SK-N-DZ (cell line): Measurements from ENCODE around the gene NUFIP1.
"Not testable (repeated sequence)": the region's sequence is repeated elsewhere in the genome, so short reads cannot be mapped to it uniquely, and the experiment has no call there.

ENCODE experiments used
- DNase-seq: peaks from one replicate; pipeline ENCODE4 v3.0.0-alpha.2; 2015; ENCODE audit warnings: low spot score

Gene NUFIP1

GRCh38 chr13:44969551-44970484, 19.5 kb downstream of the NUFIP1 start:
- peak; percentile 30 for DNase-seq

- no peak for DNase-seq
Measured at GRCh38 chr13:44968434-44968815, 20.8 kb downstream of the NUFIP1 start.

GRCh38 chr13:44967704-44968433, 21.4 kb downstream of the NUFIP1 start:
- DNase-seq = no peak

DNA sequence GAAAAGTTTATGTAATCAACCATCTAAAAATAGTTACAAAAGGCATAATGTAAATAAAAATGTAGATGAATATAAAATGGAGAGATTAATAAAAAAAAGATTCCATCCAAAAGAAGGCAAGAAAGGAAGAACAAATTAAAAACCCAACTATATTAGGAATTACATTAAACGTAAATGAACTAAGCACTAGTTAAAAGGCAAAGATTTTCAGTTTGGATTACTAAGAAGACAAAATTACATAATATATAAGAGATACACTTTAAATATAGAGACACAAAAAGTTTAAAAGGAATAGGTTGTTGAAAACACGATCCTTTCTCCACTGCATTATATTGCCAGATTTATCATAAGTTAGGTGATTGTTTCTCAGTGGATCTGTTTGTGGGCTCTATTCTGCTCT, 27.3 kb downstream of the NUFIP1 start:
- no peak for DNase-seq

DNA sequence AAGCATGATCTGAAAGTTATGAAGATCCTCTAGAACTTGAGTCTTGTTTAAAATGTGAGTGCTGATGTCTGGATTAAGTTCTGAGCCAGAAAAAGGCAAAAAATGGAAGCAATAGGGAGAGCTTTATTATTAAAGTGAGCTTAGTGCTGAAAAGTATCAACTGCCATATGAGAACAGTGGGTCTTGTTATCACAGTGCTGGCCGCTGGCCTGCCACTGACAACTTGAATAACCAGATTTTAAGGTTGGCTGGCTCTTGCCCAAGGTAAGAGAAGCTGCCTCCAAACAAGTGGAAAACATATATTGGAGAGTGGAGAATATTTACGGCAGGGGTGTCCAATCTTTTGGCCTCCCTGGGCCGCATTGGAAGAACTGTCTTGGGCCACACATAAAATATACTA, 33.9 kb downstream of the NUFIP1 start:
- DNase-seq = no peak

DNA sequence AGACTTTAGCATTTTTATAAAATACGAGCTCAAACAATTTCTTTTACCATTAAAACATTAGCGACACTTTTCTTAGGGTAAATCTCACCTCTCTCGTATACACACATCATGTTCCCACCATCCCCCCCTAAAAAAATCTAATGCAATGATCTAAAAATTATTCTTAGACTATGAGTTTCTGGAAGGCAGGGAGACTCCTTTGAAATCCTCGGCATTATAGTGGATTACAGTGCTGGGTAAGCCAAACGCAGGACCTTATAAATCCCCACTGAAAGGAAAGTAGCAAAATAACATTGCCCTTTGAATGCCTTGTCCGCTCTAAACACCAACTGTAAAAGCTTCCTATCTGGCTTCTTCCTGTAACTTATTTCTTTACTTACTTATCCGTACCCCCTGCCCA, 35.0 kb downstream of the NUFIP1 start:
- DNase-seq = no peak

GRCh38 chr13:44952671-44953070, 36.6 kb downstream of the NUFIP1 start:
- no peak for DNase-seq

GRCh38 chr13:44951184-44951583, 38.1 kb downstream of the NUFIP1 start:
- no peak for DNase-seq

DNA sequence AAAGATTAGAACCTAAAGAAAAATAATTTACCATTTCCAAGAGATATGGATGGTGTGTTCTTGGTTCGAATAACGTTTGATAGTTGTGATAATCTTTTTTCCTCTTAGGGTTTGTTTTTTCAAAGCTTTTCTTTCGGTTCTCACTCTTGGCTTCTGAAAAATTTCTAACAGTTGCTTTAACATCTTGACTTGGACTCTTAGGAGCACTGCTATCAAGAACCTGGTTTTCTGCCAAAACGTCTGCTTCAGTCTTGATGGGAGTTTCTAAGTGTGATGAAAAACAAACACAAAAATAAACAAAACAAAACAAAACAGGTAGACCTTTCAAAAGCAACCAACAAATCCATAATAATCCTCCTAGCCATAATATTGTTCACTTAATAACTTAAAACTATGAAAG, 45.9 kb downstream of the NUFIP1 start:
- DNase-seq = not testable (repeated sequence)

DNA sequence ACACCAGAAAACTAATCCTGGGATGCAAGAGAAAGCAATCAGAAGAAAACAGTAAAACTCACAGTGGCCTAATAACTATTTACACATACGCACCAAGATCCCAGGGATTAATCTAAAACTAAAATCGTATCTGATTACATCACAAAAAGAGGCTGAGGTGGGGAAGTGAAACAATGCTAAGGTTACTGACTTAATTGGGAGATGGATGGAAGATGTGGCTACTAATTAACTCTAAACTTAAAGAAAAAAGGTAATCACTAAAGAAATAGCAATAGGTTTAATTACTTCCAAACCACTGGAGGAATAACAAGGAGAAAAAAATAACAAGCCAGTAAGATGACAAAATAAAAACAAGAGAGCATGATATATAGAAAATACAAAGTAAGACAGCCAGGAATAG, 50.4 kb downstream of the NUFIP1 start:
- no peak for DNase-seq

GRCh38 chr13:44936246-44936645, 53.0 kb downstream of the NUFIP1 start:
- no peak for DNase-seq

GRCh38 chr13:44934724-44935123, 54.5 kb downstream of the NUFIP1 start:
- no peak for DNase-seq

DNA sequence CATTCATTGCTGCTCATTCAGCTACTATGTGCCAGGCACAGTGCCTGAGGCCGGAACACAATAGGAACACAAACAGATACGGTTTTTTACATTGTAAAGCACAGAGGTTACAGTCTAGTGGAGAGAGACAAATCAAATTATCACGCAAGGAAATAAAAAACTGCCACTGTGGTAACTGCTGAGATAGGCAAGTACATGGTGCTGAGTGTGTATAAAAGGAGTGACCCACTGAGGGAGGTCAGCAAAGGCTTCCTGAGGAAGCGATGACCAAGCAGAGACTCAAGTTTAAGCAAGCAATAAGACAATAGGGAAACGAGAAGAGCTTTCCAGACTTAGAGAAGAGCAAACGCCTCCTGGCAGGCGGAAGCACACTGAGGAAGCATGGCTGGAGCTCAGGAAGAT, 56.4 kb downstream of the NUFIP1 start:
- DNase-seq = no peak

- no peak for DNase-seq
Measured at GRCh38 chr13:44932171-44932849, 57.0 kb downstream of the NUFIP1 start.

- DNase-seq = no peak
Measured at GRCh38 chr13:44930963-44931623, 58.2 kb downstream of the NUFIP1 start.

DNA sequence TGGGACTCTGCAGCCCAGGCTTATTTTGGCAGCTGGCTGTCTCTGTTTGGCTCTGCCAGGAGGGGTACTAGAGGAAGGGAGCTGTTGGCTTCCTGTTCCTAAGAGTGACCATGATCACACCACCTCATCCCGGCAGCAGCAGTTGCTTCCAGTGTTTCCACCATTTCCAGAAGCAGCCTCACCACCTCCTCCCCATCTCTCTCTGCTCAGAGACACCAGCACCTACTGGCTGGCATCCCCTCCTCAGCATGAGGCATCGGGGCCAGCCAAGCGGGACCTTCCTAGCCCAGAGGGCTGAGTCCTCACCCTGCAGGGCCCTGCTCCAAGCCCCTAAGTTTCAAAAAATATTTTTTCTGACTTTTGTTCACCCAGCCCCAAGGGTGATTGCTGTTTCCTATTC, 59.0 kb downstream of the NUFIP1 start:
- DNase-seq = no peak

DNA sequence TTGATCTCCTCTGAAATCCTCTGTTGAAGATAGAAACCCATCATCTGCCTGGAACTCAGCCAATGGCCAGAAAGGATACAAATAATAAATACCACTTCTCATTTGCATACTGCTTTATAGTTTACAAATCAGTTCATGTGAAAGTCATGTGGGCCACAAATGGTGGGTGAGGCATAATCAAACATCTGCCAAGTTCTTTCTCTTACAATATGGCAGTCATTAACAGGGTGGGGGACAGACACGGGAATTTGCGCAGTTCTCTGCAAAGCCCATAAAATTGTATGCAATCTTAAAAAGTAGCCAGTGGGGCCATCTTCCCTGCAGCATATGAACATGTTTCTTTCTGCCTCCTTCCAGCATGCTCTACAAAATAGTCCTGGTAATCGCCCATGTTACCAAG, 59.6 kb downstream of the NUFIP1 start:
- DNase-seq = no peak

DNA sequence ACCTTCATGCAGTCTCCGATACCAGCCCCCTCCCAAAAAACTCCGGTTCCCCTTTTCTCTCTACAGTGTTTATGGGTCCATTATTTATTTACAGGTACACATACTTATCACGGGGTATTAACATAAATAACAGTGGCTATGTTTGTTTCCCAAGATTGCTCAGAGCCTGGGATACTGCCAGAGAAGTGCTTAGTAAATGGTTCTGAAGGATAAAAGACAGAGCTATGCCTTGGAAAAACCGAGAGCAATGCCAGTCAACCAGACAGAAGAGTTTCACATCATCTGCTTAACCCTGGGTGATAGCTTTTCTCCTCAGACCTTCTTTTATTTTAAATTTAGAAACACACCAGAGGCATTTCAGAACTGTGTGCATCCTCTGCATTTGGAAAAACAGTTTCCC, 61.3 kb downstream of the NUFIP1 start:
- DNase-seq = no peak

- no peak for DNase-seq
Measured at GRCh38 chr13:44921931-44922758, 67.1 kb downstream of the NUFIP1 start.

DNA sequence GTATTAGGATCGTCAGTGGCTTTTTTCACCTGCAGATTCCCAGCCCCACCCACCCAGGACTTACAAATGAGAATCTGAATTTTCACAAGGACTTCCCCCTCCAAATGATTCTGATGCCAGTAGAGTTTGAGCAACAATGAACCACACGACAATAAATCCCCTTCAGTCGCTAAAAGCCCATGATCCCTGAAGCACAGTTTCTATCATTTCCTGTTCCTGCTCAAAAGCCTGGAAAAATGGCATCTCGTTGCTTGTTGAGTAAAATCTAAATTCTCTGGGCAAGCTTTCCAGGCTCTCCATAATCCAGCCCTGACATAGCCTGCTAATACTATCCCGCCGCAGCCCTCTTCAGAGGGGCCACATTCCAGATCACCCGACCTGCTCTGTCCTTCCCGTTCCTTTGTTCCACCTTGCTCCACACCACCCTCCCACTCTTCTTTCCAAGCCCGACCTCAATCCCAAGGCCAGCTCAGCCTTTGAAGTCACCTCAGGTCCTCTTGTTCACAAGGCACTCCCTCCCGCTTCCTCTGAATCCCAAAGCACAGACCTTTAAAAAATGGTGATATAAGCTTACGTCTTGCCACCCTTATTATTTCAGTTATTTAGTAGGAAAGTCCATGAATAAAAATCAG, 67.9 kb downstream of the NUFIP1 start:
- DNase-seq = no peak
